Stimulated activated CD4-positive, alpha-beta T cell treated with anti-CD3 and anti-CD28 coated beads, Interleukin-1b, Interleukin-23, amount 100 ng/mL, for 4 hours (primary cell): ENCODE data around the gene FTO.

Source experiments
- DNase-seq, 2 donors: peaks; one replicate each; pipeline ENCODE4 v3.0.0-alpha.2; 2020; ENCODE audit warnings: low read depth in 2 of 2

The FTO gene

GRCh38 chr16:54053891-54054820, 350.2 kb downstream of the FTO start:
- no peak for DNase-seq

GRCh38 chr16:54055191-54055590, 351.2 kb downstream of the FTO start:
- DNase-seq = no peak

DNA sequence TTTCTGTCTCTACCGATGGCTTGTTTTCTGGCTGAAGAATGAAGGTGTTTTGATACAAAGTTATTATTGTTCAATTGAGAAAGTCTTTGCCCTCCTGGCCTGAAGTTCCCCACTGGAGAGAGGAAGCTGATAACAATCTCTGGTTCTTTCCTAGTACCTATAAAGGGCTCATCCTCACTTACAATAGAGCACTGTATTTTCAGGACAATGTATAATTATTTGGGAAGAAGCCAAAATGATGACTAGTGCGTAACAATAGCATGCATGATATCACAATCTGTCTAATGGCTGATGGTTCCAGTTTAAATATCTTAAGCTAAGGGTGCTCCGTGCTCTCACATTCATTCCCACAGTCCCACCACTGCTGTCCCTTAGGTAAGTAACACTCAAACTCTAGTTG, 351.9 kb downstream of the FTO start:
- DNase-seq = no peak

- no peak for DNase-seq
Observed at GRCh38 chr16:54056921-54057320, 353.0 kb downstream of the FTO start.

- DNase-seq = no peak
Observed at GRCh38 chr16:54059319-54059718, 355.4 kb downstream of the FTO start.

DNA sequence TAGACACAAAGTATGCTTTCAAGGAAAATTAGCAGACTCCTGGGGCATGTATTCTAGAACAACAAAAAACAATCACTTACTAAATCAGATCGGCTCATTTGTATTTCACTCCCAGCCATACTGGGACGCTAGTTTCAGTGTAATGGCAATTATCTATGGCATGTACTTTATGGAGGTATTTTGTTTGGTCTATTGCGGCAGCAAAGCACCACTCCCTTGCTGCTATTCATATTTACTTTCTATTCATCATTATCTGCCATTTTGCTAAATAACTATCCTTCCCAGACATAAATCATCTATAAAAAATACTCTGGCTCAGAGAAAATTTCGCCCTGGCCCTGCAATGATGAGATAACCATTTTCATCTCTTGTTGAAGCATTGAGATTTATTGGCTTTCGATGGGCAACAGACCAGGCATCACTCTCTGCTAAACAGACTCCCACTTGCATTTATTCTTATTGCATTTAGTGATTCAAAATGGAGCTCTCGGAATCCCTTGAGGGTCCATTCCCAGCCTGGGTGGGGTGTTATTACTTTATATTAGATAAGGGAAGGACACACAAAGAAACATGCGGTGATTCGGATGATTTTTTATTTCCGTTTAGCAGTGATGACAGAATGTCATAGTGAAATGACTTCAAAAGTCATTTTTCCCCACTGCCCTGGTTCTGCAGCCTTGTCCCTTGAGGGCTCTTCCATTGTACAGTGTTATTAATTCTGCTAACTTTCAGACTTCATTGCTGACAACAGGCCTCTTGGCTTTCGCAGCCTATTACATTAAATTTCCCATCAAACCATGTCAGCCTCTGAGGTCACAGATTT, 356.9 kb downstream of the FTO start:
- DNase-seq = no peak

GRCh38 chr16:54061454-54061853, 357.5 kb downstream of the FTO start:
- DNase-seq = no peak

DNA sequence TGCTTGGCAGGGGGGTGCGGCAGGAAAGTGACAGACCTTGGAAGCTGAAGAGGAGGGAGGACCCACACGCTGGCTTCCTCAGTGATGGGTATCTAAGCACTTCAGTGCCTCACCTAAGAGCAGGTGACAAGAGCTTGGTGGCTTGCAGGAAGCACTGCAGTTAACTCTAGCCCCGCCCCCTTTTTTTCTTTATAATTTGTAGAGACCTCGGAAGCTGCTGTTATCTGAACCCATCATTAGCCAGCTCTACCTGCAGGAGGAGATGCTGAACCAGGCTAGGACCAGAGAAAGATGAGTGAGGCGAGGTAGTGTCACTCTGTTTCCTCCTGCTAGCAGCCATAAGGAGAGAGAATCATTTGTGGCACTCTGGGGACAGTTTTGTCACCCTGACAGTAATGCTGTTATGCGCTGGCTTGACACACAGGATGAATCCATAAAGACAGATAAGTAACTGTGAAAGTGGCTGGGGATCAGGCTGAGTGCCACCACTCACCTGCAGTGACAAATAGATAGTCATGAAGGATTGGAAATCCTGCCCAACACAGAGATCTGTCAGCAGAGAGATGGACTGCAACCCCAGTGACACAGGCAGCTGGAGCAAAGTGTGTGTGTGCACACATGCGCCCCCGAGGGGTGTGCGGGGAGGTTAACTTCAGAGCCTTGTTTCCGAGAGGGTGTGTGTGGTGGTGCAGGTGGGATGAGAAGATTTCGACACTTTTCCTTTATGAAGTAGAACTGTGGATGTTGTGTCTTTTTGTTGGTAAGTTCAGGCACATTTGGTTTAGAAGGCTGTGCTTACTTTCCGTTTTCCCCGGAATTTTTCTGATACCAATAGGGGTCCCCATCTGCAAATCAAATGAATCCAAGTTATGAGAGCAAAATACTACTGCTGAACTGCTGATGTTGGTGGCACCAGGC, 358.7 kb downstream of the FTO start:
- DNase-seq = no peak

DNA sequence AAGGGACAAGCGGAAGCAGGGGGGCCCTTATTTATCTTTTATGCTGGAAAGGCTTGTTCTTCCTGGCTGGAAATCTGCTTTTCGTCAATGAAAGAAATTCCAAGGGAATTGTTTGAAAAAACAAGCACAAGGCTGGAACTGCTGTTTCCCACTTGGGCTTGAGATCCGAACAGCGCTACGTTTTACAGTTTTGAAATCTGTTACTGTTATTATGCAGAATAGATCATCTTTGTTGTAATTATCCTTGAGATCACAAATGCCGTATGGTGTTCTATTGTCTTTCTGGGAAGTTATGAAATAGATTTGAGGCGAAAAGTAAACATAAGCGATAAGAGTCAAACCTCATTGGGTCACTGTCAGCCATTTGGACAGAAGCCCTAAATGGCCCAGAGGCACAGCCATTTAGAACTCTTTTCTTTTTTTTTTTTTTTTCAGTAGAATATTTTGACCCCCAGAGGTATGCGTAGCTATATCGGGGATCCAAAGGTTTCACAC, 359.4 kb downstream of the FTO start:
- no peak for DNase-seq

GRCh38 chr16:54066451-54067105, 362.6 kb downstream of the FTO start:
- no peak for DNase-seq

DNA sequence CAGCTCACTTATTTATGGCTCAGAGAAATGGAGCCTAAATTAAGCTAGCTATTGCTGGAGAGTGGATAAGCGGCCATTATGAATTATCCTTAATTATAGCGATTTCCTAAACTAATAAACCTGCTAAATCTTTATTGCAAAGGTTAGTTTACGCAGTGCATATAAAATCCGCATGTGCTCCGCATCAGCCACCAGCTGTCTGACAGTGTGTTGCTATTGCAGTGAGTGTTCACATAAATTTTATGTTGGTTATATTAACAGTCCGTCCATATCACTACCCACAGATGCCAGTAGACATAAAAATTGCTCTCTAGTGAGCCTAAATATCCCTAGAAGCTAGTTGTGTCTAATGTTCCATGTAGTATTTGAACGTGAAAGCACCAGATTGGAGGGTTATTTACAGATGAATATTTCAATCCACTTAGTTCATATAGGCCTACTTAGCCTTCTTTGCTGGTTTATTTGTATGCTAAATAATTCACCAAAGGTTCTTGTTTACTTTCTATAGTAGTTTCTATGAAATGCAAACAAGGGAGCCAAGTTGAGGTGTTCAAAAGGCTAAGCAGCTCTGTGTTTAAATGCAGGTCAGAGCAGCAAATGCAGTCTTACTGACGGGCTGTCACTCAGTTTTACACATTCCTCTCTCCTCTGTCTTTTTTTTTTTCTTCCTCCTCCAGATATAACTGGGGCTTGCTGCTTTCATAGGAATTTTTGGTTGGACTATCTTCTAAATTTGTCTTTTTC, 363.5 kb downstream of the FTO start:
- DNase-seq = no peak

- no peak for DNase-seq
Observed at GRCh38 chr16:54068212-54068611, 364.3 kb downstream of the FTO start.

DNA sequence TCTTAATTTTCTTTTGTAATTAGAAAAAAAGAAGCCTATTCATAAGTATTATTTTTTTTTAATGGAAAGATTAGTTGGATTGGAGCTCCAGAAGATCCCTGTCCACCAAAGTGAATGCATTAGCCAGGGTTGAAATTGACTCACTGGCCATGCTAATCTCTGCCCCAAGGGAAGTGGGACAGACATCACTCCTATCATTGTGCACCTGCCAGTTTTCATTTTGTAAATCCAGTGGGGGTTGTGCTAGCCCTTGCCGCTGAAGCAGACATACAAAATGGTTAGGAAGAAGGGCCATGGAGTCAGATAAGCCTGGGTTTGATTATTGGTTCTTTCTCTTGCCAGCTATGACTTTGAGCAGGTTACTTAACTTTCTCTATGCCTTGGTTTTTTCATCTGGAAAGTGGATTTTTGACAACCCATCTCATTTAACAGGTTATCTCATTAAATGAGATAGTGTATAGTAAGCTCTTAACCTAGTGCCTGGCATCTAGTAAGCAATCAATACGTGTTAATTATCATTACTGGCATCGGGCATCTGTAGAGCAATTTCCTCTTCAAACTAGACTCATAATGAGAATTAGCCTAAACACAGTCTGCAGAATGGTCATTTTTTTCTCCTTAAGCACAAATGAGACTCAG, 365.8 kb downstream of the FTO start:
- DNase-seq = no peak

GRCh38 chr16:54070789-54071343, 366.9 kb downstream of the FTO start:
- no peak for DNase-seq

- no peak for DNase-seq
Observed at GRCh38 chr16:54071514-54071913, 367.6 kb downstream of the FTO start.

GRCh38 chr16:54072237-54072636, 368.3 kb downstream of the FTO start:
- DNase-seq = no peak

GRCh38 chr16:54073356-54073755, 369.4 kb downstream of the FTO start:
- no peak for DNase-seq

DNA sequence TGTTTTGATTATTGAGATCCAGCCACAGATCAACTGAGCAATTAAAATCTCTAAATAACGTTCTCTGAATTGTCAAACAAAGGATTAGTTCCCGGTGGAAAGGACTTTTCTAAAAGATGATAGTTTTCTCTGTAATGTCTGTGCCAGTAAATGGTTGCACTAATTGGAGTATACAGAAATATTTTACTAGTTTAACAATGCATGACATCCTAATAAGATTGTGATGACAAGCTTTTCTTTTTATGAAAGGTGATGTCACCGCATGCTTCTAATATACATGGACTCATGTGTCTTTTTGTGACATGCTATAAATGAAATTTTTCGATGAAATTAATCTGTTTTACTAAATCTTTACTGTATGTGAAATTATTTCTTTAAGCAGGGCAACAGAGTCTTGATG, 371.5 kb downstream of the FTO start:
- DNase-seq = no peak

- DNase-seq = no peak
Observed at GRCh38 chr16:54076006-54076504, 372.1 kb downstream of the FTO start.
